Breast epithelium (tissue), 3 donors: ENCODE results near the gene HP.

Source experiments
- POLR2A ChIP-seq: fragments of 450-650 bp; IDR thresholded peaks from one replicate; pipeline ENCODE4 v1.6.1; 2016; ENCODE audit warnings: antibody characterized with exemption, mild to moderate bottlenecking, moderate library complexity
- POLR2AphosphoS5 ChIP-seq, 3 donors: sonication (generic); formaldehyde crosslinking; IDR thresholded peaks; one replicate each; pipeline ENCODE4 v1.6.1; 2017; ENCODE audit warnings: antibody characterized with exemption in 3 of 3
- TF ChIP-seq, protein P1 (sequence below), 3 donors: fragments of 450-650 bp; IDR thresholded peaks; one replicate each; pipeline ENCODE4 v1.5.1; 2016 to 2017; ENCODE audit warnings: antibody characterized with exemption in 3 of 3, mild to moderate bottlenecking in 3 of 3, moderate library complexity in 3 of 3

DNA sequence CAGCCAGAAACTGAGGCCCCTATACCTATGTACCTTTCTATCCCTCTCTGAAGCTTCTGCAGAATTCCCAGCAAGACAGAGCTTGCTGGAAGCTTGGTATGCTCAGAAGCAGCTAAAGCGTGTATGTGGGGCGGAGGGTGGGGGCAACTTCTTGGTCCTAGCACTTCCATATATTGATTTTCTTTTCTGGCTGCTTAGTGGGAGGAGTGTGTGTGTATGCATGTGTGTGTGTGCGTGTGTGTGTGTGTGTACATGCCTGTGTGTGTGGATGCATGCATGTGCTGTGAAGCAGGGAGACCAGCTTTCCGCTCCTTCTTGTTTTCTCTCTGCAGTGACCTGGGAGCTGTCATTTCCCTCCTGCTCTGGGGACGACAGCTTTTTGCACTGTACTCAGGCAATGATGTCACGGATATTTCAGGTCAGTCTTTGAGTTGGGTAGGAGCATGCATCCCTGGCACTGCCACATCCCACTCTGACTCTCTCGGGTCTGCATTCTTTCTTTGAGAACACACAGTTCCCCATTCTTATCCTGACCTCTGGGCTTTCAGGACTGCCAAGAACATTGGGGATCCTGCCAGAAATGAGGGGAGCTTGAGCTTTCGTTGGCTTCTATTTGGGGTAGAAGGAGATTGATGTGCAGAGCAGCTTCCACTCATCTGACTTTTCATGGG lies 19.4 kb downstream of the HP start:
- TF ChIP-seq, protein P1, sequence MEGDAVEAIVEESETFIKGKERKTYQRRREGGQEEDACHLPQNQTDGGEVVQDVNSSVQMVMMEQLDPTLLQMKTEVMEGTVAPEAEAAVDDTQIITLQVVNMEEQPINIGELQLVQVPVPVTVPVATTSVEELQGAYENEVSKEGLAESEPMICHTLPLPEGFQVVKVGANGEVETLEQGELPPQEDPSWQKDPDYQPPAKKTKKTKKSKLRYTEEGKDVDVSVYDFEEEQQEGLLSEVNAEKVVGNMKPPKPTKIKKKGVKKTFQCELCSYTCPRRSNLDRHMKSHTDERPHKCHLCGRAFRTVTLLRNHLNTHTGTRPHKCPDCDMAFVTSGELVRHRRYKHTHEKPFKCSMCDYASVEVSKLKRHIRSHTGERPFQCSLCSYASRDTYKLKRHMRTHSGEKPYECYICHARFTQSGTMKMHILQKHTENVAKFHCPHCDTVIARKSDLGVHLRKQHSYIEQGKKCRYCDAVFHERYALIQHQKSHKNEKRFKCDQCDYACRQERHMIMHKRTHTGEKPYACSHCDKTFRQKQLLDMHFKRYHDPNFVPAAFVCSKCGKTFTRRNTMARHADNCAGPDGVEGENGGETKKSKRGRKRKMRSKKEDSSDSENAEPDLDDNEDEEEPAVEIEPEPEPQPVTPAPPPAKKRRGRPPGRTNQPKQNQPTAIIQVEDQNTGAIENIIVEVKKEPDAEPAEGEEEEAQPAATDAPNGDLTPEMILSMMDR (IDR thresholded peaks at IDR 0.05), result no peak
- TF ChIP-seq POLR2A (no peak), POLR2AphosphoS5 (IDR thresholded peaks at IDR 0.05) (no peak)
